HG03575 (cell line): Measurements from ENCODE around the gene PCARE.
"Not testable (repeated sequence)": the region's sequence is repeated elsewhere in the genome, so short reads cannot be mapped to it uniquely, and the experiment has no call there.

Source experiments
- ATAC-seq: cut with Tn5 transposase; IDR thresholded peaks from one replicate; pipeline ENCODE4 v1.9.1; 2021; ENCODE audit not compliant: unreplicated experiment, insufficient number of reproducible peaks, low FRiP score; ENCODE audit errors: extremely low read depth

The PCARE gene

GRCh38 chr2:29104688-29105087, 30.4 kb upstream of the PCARE start:
- ATAC-seq, result no peak

GRCh38 chr2:29100564-29100963, 26.2 kb upstream of the PCARE start:
- no peak for ATAC-seq

- no peak for ATAC-seq
These were observed 23.2 kb upstream of the PCARE start for GRCh38 chr2:29097569-29097968.

GRCh38 chr2:29096969-29097368, 22.6 kb upstream of the PCARE start:
- ATAC-seq, result no peak

- not testable (repeated sequence) for ATAC-seq
These were observed 16.0 kb upstream of the PCARE start for GRCh38 chr2:29090311-29090710.

- ATAC-seq, result no peak
These were observed 10.2 kb upstream of the PCARE start for GRCh38 chr2:29084554-29084953.

GRCh38 chr2:29082804-29083495, 8.6 kb upstream of the PCARE start:
- ATAC-seq, result no peak

GRCh38 chr2:29080886-29081743, 6.8 kb upstream of the PCARE start:
- ATAC-seq, result no peak

- no peak for ATAC-seq
These were observed 5.6 kb upstream of the PCARE start for GRCh38 chr2:29079887-29080286.

GRCh38 chr2:29075894-29076705, 1.8 kb upstream of the PCARE start:
- no peak for ATAC-seq

- ATAC-seq, result no peak
These were observed 390 bp downstream of the PCARE start for GRCh38 chr2:29073933-29074332.

- no peak for ATAC-seq
These were observed 1.2 kb downstream of the PCARE start for GRCh38 chr2:29072971-29073725.

GRCh38 chr2:29072251-29072650, 2.1 kb downstream of the PCARE start:
- ATAC-seq, result no peak

GRCh38 chr2:29071032-29071975, 3.0 kb downstream of the PCARE start:
- no peak for ATAC-seq

GRCh38 chr2:29070526-29070925, 3.8 kb downstream of the PCARE start:
- no peak for ATAC-seq

- ATAC-seq, result no peak
These were observed 5.8 kb downstream of the PCARE start for GRCh38 chr2:29068513-29068912.

- no peak for ATAC-seq
These were observed 7.2 kb downstream of the PCARE start for GRCh38 chr2:29066997-29067605.
